Loucy (cell line): ENCODE results near the gene ZNF521.

Experiments used
- H2AFZ ChIP-seq: fragments of 200-600 bp; sonication (generic); 2 replicates; pipeline ENCODE4 v1.6.0; 2016; ENCODE audit warnings: antibody characterized with exemption, mild to moderate bottlenecking, low read length, moderate library complexity
- H3F3A ChIP-seq: fragments of 200-600 bp; 2 replicates; pipeline ENCODE4 v1.6.0; 2016; ENCODE audit warnings: antibody characterized with exemption, low read depth, mild to moderate bottlenecking
- H3K27me3 ChIP-seq: fragments of 200-600 bp; sonication (generic); 2 replicates; pipeline ENCODE4 v1.6.1; 2014; ENCODE audit warnings: low read length, mild to moderate bottlenecking; ENCODE audit not compliant: insufficient read depth, poor library complexity, severe bottlenecking
- H3K36me3 ChIP-seq: fragments of 200-600 bp; sonication (generic); 2 replicates; pipeline ENCODE4 v1.6.1; 2016; ENCODE audit warnings: low read length; ENCODE audit not compliant: insufficient read depth
- H3K4me1 ChIP-seq: fragments of 200-600 bp; sonication (generic); 2 replicates; pipeline ENCODE4 v1.5.1; 2014; ENCODE audit warnings: low read length, mild to moderate bottlenecking; ENCODE audit not compliant: insufficient read depth, poor library complexity, severe bottlenecking
- H3K4me2 ChIP-seq: fragments of 200-600 bp; sonication (generic); 2 replicates; pipeline ENCODE4 v1.6.0; 2014; ENCODE audit warnings: antibody characterized with exemption, low read length, low read depth, mild to moderate bottlenecking; ENCODE audit not compliant: poor library complexity, severe bottlenecking
- H3K4me3 ChIP-seq: fragments of 200-600 bp; sonication (generic); 2 replicates; pipeline ENCODE4 v1.5.1; 2014; ENCODE audit warnings: low read length, mild to moderate bottlenecking, mixed read lengths; ENCODE audit not compliant: poor library complexity, severe bottlenecking
- H3K79me2 ChIP-seq: fragments of 200-600 bp; sonication (generic); 2 replicates; pipeline ENCODE4 v1.6.1; 2014; ENCODE audit warnings: low read length; ENCODE audit not compliant: insufficient read depth
- H3K9ac ChIP-seq: fragments of 200-600 bp; sonication (generic); 2 replicates; pipeline ENCODE4 v1.6.0; 2014; ENCODE audit warnings: mild to moderate bottlenecking, low read depth, low read length, moderate library complexity; ENCODE audit not compliant: poor library complexity, severe bottlenecking
- H3K9me2 ChIP-seq: fragments of 200-600 bp; sonication (generic); replicated peaks from 2 replicates; pipeline ENCODE4 v1.6.1; 2016; ENCODE audit warnings: low read depth, low read length, mixed read lengths
- H3K9me3 ChIP-seq: fragments of 200-600 bp; sonication (generic); 2 replicates; pipeline ENCODE4 v1.6.1; 2014; ENCODE audit warnings: mild to moderate bottlenecking, antibody characterized with exemption, low read length, low read depth; ENCODE audit not compliant: insufficient read depth
- H4K20me1 ChIP-seq: fragments of 200-600 bp; sonication (generic); 2 replicates; pipeline ENCODE4 v1.6.0; 2014; ENCODE audit warnings: antibody characterized with exemption, low read length, mild to moderate bottlenecking; ENCODE audit not compliant: insufficient read depth, poor library complexity, severe bottlenecking
- EZH2phosphoT487 ChIP-seq: fragments of 200-600 bp; IDR thresholded peaks from 2 replicates; pipeline ENCODE4 v1.6.1; 2018; ENCODE audit warnings: antibody characterized with exemption, mild to moderate bottlenecking, moderate library complexity, borderline replicate concordance
- TF ChIP-seq, protein P1 (sequence below): fragments of 200-600 bp; sonication (generic); conservative IDR thresholded peaks from 2 replicates; pipeline ENCODE4 v1.5.1; 2014; ENCODE audit warnings: mild to moderate bottlenecking, antibody characterized with exemption, low read length

The ZNF521 gene

DNA sequence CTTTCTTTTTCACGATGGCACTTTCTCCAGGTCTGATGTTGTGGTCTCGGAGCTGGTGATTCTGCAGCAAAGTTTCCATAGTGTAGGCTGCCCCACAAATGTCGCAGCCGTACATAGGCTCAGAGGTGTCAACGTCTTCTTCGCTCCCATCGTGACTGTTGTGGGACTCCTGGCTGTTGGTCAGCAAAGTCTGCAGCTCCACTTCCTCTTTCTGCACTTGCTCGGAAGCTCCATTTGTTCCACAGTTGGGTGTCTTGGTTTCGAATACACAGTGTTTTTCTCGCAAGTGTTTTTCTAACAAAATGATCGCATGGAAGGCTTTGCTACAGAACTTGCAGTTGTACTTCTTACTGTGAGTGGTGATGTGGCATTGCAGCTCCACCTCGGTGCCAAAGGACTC, 126.8 kb downstream of the ZNF521 start:
- H3K4me2 ChIP-seq = no peak overlapping the region
- H3K27me3 ChIP-seq = no peaks in the 10 kb centered on the region
- H4K20me1 ChIP-seq = no peaks in the 10 kb centered on the region
- H3F3A ChIP-seq = 0 out of 2 replicates have a peak, but pooled peaks cover 7% of the 10 kb centered on the region
- no peak overlapping the region for H2AFZ ChIP-seq
- no peaks in the 10 kb centered on the region for H3K9me3 ChIP-seq
- H3K9ac ChIP-seq = no peak overlapping the region
- H3K4me1 ChIP-seq = peaks cover 68% of the 10 kb centered on the region
- peaks cover 21% of the 10 kb centered on the region for H3K79me2 ChIP-seq
- no peak overlapping the region for H3K4me3 ChIP-seq
- H3K36me3 ChIP-seq = peaks cover 37% of the 10 kb centered on the region; the same call in 1 of the 2 replicates
- no peak for TF ChIP-seq EZH2phosphoT487
- TF ChIP-seq, protein P1, sequence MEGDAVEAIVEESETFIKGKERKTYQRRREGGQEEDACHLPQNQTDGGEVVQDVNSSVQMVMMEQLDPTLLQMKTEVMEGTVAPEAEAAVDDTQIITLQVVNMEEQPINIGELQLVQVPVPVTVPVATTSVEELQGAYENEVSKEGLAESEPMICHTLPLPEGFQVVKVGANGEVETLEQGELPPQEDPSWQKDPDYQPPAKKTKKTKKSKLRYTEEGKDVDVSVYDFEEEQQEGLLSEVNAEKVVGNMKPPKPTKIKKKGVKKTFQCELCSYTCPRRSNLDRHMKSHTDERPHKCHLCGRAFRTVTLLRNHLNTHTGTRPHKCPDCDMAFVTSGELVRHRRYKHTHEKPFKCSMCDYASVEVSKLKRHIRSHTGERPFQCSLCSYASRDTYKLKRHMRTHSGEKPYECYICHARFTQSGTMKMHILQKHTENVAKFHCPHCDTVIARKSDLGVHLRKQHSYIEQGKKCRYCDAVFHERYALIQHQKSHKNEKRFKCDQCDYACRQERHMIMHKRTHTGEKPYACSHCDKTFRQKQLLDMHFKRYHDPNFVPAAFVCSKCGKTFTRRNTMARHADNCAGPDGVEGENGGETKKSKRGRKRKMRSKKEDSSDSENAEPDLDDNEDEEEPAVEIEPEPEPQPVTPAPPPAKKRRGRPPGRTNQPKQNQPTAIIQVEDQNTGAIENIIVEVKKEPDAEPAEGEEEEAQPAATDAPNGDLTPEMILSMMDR = no peak
- H3K9me2 ChIP-seq = no peaks in the 10 kb centered on the region

DNA sequence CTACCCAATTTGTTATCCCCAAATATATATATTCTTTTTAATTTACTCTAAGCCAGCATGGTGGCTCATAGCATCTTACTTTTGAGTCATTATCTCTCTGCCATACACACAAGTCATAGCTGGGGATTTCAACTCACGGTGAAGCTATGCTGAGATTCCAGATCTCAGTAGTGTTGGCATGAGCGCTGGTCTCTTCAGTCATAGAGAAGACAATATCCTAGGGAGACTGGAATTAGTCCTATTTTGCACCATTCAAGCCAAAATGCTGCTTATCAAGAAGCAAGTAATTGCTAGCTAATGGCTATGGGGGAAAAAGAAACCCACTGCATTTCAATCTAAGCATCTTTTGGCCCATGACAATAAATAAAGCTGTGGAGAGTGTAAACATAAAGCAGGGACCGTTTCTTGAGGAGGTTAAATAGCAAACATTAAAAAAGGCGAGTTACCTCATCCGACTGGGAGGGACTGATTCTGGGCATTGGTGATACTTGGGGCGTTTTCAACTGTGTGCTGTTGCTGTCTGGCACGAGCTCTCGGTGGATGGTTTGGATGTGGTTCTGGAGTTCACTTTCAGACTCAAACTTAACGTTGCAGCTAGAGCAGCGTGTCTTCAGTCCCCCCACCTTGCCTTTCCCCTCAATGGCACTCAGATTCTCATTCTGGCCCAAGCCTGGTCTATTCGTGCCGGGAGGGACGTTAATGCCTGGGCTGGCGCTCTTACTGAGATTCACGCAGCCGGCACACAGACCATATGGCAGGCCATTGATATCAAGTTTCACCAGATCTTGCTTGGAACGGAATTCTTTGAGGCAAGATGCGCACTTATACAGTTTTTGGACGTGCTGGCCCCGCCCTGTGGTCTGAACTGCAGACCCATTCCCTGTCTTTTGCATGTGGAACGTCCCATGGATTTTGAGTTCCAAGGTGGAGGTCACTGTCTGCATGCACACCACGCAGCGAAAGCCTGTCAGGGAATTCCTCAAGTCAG, 127.8 kb downstream of the ZNF521 start:
- H3K79me2 ChIP-seq = peaks cover 21% of the 10 kb centered on the region
- peak overlapping the region; percentile 52 for H3K4me2 ChIP-seq
- 0 out of 2 replicates have a peak, but pooled peaks cover 7% of the 10 kb centered on the region for H3F3A ChIP-seq
- no peaks in the 10 kb centered on the region for H3K9me2 ChIP-seq
- H3K9me3 ChIP-seq = no peaks in the 10 kb centered on the region
- no peak for TF ChIP-seq EZH2phosphoT487
- TF ChIP-seq, protein P1 = no peak
- H3K4me3 ChIP-seq = no peak overlapping the region
- H3K4me1 ChIP-seq = peaks cover 68% of the 10 kb centered on the region
- no peak overlapping the region for H2AFZ ChIP-seq
- H3K9ac ChIP-seq = peak overlapping the region; percentile 56
- no peaks in the 10 kb centered on the region for H4K20me1 ChIP-seq
- no peaks in the 10 kb centered on the region for H3K27me3 ChIP-seq
- peaks cover 38% of the 10 kb centered on the region; the same call in 1 of the 2 replicates for H3K36me3 ChIP-seq

DNA sequence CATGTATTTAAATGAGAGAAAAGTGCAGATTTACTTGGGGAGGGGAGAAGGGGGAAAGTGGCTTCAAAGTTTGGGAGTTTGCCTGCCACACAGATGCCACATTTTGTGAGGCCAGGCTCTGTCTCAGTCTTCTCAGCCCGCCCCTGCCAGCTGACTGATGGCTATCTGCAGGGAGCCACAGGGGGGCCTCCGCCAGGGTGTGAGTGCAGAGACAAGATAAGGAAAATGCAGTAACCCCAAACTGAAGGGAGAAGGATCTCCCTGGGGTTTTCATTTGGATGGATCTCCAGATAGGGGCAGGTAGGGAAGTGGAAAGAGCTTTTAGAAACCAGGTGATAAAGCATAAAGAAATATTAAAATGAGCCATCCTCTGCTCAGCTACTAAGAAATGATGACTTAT, 128.8 kb downstream of the ZNF521 start:
- no peak overlapping the region for H2AFZ ChIP-seq
- H3K36me3 ChIP-seq = peaks cover 39% of the 10 kb centered on the region; the same call in 1 of the 2 replicates
- H3F3A ChIP-seq = 0 out of 2 replicates have a peak, but pooled peaks cover 7% of the 10 kb centered on the region
- no peaks in the 10 kb centered on the region for H4K20me1 ChIP-seq
- peak overlapping the region; percentile 52 for H3K4me2 ChIP-seq
- H3K9me2 ChIP-seq = no peaks in the 10 kb centered on the region
- peak overlapping the region; percentile 56 for H3K9ac ChIP-seq
- no peaks in the 10 kb centered on the region for H3K27me3 ChIP-seq
- no peak overlapping the region for H3K4me3 ChIP-seq
- peaks cover 62% of the 10 kb centered on the region for H3K4me1 ChIP-seq
- TF ChIP-seq, protein P1 = peak; percentile 47
- no peak for TF ChIP-seq EZH2phosphoT487
- peaks cover 21% of the 10 kb centered on the region for H3K79me2 ChIP-seq
- H3K9me3 ChIP-seq = no peaks in the 10 kb centered on the region
